MM.1S (cell line): ENCODE results near the gene VGF.

Experiments
- EZH2 ChIP-seq: fragments of 300-600 bp; sonication (generic); optimal IDR thresholded peaks from 2 replicates; pipeline ENCODE3; 2017; ENCODE audit warnings: low read depth, mild to moderate bottlenecking, antibody characterized with exemption, low read length, mixed read lengths
- TF ChIP-seq, protein P1 (sequence below): fragments of 300-600 bp; sonication (generic); IDR thresholded peaks from 2 replicates; pipeline ENCODE4 v1.5.1; 2016; ENCODE audit warnings: antibody characterized with exemption, low read length, mixed read lengths

DNA sequence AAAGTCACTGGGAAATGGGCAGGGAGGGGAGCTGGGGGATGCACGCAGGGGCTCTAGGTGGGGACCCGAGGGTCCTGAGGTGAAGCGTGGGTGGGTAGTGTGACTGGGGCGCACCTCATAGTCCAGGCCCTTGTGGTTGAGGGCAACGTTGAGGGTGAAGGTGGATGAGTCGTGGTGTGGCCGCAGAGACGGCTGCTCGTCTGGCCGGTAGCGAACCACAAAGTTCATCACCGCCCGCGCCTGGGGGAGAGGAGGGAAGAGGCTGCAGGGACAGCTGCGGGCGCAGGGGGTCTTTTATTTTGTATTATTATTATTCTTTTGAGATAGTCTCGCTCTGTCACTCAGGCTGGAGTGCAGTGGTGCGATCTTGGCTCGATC, 41.3 kb upstream of the VGF start:
- TF ChIP-seq, protein P1, sequence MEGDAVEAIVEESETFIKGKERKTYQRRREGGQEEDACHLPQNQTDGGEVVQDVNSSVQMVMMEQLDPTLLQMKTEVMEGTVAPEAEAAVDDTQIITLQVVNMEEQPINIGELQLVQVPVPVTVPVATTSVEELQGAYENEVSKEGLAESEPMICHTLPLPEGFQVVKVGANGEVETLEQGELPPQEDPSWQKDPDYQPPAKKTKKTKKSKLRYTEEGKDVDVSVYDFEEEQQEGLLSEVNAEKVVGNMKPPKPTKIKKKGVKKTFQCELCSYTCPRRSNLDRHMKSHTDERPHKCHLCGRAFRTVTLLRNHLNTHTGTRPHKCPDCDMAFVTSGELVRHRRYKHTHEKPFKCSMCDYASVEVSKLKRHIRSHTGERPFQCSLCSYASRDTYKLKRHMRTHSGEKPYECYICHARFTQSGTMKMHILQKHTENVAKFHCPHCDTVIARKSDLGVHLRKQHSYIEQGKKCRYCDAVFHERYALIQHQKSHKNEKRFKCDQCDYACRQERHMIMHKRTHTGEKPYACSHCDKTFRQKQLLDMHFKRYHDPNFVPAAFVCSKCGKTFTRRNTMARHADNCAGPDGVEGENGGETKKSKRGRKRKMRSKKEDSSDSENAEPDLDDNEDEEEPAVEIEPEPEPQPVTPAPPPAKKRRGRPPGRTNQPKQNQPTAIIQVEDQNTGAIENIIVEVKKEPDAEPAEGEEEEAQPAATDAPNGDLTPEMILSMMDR: no peak
- no peak for TF ChIP-seq EZH2
